Measurements from ENCODE around the gene ADGRG3. TPM values are rescaled to one million over a fixed set of nuclear protein-coding genes. Genes with fewer than 3 reads are reported as not detected.

The ADGRG3 gene
- total and polyA plus RNA-seq, 2 of the 8 experiments (the other 6 are each of a cell fraction or from before 2014, with no cell fraction given), result 0.28 to 0.98 TPM

GRCh38 chr16:57686577-57686976 is 18.5 kb downstream of the ADGRG3 start:
- Histone ChIP-seq H3K4me3 (ENCODE audit: extremely low read depth in 1 of 4, insufficient read depth in 2 of 4, low read depth in 3 of 4, low read length in 4 of 4) (no peak overlapping the region), H3K36me3 (ENCODE audit: control insufficient read depth in 2 of 4, insufficient read depth in 4 of 4, low read length in 3 of 4) (no peaks in the 10 kb centered on the region), H2BK12ac (ENCODE audit: low read depth, low read length) (no peak overlapping the region), H4K20me1 (replicated peaks in 1 of 2; ENCODE audit: control insufficient read depth in 1 of 2, insufficient read depth in 2 of 2, low read length in 2 of 2) (no peaks in the 10 kb centered on the region), H2BK15ac (ENCODE audit: low read length) (no peak overlapping the region), H3K27ac (ENCODE audit: low read depth, low read length) (no peak overlapping the region), H2AFZ (ENCODE audit: low read length) (no peak overlapping the region), H3K27me3 (replicated peaks in 1 of 4; ENCODE audit: control insufficient read depth in 3 of 4, extremely low read depth in 1 of 4, insufficient read depth in 3 of 4, low read length in 3 of 4) (no peaks in the 10 kb centered on the region), H3K23ac (ENCODE audit: insufficient read length) (no peak overlapping the region), H3K9me3 (ENCODE audit: insufficient read depth in 2 of 2, low read depth in 1 of 2, low read length in 1 of 2) (no peaks in the 10 kb centered on the region), H3K56ac (replicated peaks; ENCODE audit: insufficient read length, low read depth, low read length) (no peak overlapping the region), H4K5ac (ENCODE audit: insufficient read length, low read depth, low read length) (no peak overlapping the region), H3K4me1 (replicated peaks in 1 of 4; ENCODE audit: control insufficient read depth in 3 of 4, insufficient read depth in 4 of 4, low read length in 3 of 4) (peaks cover 0 to 7% (median under 1%) of the 10 kb centered on the region in 4 experiments; a peak in 1 of 7 replicates), H3K4me2 (ENCODE audit: insufficient read depth in 1 of 2, low read depth in 2 of 2, low read length in 2 of 2) (no peak overlapping the region), H2BK120ac (replicated peaks; ENCODE audit: low read depth, low read length) (no peak overlapping the region), H3K23me2 (ENCODE audit: low read depth, low read length) (no peaks in the 10 kb centered on the region), H2AK5ac (ENCODE audit: low read depth, low read length) (no peak overlapping the region), H2BK5ac (ENCODE audit: low read depth, low read length) (no peak overlapping the region), H3K18ac (ENCODE audit: extremely low read depth, low read length) (no peak overlapping the region), H3K14ac (ENCODE audit: insufficient read length) (no peak overlapping the region), H4K8ac (ENCODE audit: extremely low read depth, insufficient read depth, low read length) (peak overlapping the region; percentile 45; the same call in 1 of the 2 replicates), H2BK20ac (ENCODE audit: low read length) (no peak overlapping the region), H3K79me1 (ENCODE audit: low read depth, low read length) (no peaks in the 10 kb centered on the region), H4K91ac (replicated peaks; ENCODE audit: insufficient read length, low read length) (no peak overlapping the region), H3K4ac (replicated peaks; ENCODE audit: insufficient read length, low read depth, low read length) (no peak overlapping the region), H3K79me2 (ENCODE audit: control insufficient read depth in 1 of 2, insufficient read depth in 2 of 2, low read length in 2 of 2) (no peaks in the 10 kb centered on the region), H3K9ac (replicated peaks in 1 of 4; ENCODE audit: extremely low read depth in 1 of 4, low read depth in 3 of 4, low read length in 3 of 4) (no peak overlapping the region)
- 0 out of 2 replicates have a peak, but pooled peaks have one; percentile 14 for TF ChIP-seq USF2 (IDR thresholded peaks at IDR 0.05; ENCODE audit: low read length)
- no peak for TF ChIP-seq EP300 (IDR thresholded peaks at IDR 0.05; ENCODE audit: borderline replicate concordance in 1 of 2, low read depth in 2 of 2, low read length in 2 of 2)
- TF ChIP-seq MAFK (IDR thresholded peaks at IDR 0.05; ENCODE audit: low read depth, low read length), result no peak
- POLR2A ChIA-PET (ENCODE audit: partially characterized antibody), result interaction anchor here (1.5 kb wide), 1 partner anchor 10 kb away, joined by 4 read pairs; no protein-coding TSS in a partner anchor
- no peak for DNase-seq (ENCODE audit: low read depth in 1 of 2, low spot score in 2 of 2)
- WGBS, 2 experiments (ENCODE audit: extremely low coverage in 1 of 2, insufficient coverage in 1 of 2, insufficient read length in 1 of 2, insufficient replicate concordance in 2 of 2, low coverage in 1 of 2, low lambda C conversion rate in 2 of 2, missing lambda C conversion rate in 1 of 2), result 96% methylated on average over 4 of the region's 4 CpGs; no CpG with 5 or more reads in 1 of the 2 experiments
- CTCF ChIA-PET (ENCODE audit: partially characterized antibody), result no interaction called here
- FAIRE-seq, result no peak
